Measurements from ENCODE around the gene EVA1C. TPM values are rescaled to one million over a fixed set of nuclear protein-coding genes. Genes with fewer than 3 reads are reported as not detected.

EVA1C gene
- polyA plus RNA-seq, 1 experiment, result 5.7 TPM

DNA sequence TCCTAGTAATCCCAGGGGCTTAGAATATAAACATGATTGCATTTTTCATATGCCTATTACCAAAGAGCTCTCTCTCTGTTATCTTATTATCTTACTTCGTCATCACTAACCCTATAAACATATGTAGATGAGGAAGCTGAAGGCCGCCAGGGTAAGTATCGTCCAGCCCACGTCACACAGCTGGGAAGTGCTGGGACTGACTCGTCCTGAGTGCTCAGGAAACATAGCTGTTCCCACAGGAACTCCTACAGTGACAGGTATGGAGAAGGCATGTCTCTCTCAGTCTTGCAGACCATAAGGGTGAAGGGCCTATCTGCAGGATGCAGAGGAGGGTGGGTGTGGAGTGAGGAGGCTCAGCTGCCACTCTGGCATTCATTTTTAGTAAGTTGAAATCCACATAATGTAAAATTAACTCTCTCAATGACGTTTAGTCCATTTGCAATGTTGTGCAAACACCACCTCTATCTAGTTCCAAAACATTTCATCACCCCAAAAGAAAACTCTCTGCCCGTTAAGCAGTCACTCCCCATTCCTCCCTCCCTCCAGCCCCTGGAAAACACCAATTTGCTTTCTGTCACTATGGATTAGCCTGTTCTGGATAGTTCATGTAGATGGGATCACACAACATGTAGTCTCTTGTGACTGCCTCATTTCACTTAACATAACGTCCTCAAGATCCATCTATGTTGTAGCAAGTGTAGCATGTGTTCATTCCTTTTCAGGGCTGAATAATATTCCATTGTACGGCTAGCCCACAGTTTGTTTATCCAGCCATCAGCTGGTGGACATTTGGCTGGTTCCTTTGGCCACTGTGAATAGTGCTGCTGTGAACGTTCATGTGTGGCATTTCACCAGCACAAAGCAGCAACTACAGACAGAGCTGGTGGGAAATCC, 104.5 kb downstream of the EVA1C start:
- TF ChIP-seq, protein P1, sequence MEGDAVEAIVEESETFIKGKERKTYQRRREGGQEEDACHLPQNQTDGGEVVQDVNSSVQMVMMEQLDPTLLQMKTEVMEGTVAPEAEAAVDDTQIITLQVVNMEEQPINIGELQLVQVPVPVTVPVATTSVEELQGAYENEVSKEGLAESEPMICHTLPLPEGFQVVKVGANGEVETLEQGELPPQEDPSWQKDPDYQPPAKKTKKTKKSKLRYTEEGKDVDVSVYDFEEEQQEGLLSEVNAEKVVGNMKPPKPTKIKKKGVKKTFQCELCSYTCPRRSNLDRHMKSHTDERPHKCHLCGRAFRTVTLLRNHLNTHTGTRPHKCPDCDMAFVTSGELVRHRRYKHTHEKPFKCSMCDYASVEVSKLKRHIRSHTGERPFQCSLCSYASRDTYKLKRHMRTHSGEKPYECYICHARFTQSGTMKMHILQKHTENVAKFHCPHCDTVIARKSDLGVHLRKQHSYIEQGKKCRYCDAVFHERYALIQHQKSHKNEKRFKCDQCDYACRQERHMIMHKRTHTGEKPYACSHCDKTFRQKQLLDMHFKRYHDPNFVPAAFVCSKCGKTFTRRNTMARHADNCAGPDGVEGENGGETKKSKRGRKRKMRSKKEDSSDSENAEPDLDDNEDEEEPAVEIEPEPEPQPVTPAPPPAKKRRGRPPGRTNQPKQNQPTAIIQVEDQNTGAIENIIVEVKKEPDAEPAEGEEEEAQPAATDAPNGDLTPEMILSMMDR (IDR thresholded peaks at IDR 0.05; ENCODE audit: low read depth, low read length), result no peak

GRCh38 chr21:32519945-32520874, 107.7 kb downstream of the EVA1C start:
- H3K27me3 ChIP-seq (ENCODE audit: control insufficient read depth, insufficient read depth, low read length), result no peaks in the 10 kb centered on the region
- no peak for DNase-seq (ENCODE audit: low read depth, low spot score)
- ChIA-PET CTCF (interaction anchor here (0.8 to 1.3 kb wide), 3 partner anchors 49 to 150 kb away, joined by 3 read pairs; no protein-coding TSS in a partner anchor), POLR2A (no interaction called here)
- H3K4me3 ChIP-seq (ENCODE audit: low read depth, low read length), result no peak overlapping the region
- TF ChIP-seq, protein P1 (IDR thresholded peaks at IDR 0.05; ENCODE audit: low read depth, low read length), result no peak
- H3K9me3 ChIP-seq (ENCODE audit: control insufficient read depth, insufficient read depth, low read length), result peaks cover 11% of the 10 kb centered on the region; the same call in 1 of the 2 replicates
- H3K27ac ChIP-seq (ENCODE audit: low read depth, low read length), result peak overlapping the region; percentile 94

More for the DNA sequence above, 104.5 kb downstream of the EVA1C start:
- Histone ChIP-seq H3K4me3 (ENCODE audit: low read depth, low read length) (no peak overlapping the region), H3K27ac (ENCODE audit: low read depth, low read length) (peak overlapping the region; percentile 99), H3K27me3 (ENCODE audit: control insufficient read depth, insufficient read depth, low read length) (no peaks in the 10 kb centered on the region), H3K9me3 (ENCODE audit: control insufficient read depth, insufficient read depth, low read length) (peaks cover 11% of the 10 kb centered on the region; the same call in 1 of the 2 replicates)
- peak; percentile 98 for DNase-seq (ENCODE audit: low read depth, low spot score)
- ChIA-PET POLR2A (interaction anchor here (1.0 to 1.3 kb wide), 4 partner anchors 22 to 145 kb away, joined by 4 to 5 read pairs (median 5); partner anchors contain the start of gene EVA1C), CTCF (interaction anchor here (0.6 to 1.3 kb wide), 8 partner anchors 11 to 115 kb away, joined by 3 to 14 read pairs (median 3); no protein-coding TSS in a partner anchor)

GRCh38 chr21:32520875-32521735, 108.6 kb downstream of the EVA1C start:
- POLR2A ChIA-PET, result no interaction called here
- peak overlapping the region; percentile 94 for H3K27ac ChIP-seq (ENCODE audit: low read depth, low read length)
- CTCF ChIA-PET, result interaction anchor here (0.8 to 1.3 kb wide), 3 partner anchors 48 to 150 kb away, joined by 3 read pairs; no protein-coding TSS in a partner anchor

DNA sequence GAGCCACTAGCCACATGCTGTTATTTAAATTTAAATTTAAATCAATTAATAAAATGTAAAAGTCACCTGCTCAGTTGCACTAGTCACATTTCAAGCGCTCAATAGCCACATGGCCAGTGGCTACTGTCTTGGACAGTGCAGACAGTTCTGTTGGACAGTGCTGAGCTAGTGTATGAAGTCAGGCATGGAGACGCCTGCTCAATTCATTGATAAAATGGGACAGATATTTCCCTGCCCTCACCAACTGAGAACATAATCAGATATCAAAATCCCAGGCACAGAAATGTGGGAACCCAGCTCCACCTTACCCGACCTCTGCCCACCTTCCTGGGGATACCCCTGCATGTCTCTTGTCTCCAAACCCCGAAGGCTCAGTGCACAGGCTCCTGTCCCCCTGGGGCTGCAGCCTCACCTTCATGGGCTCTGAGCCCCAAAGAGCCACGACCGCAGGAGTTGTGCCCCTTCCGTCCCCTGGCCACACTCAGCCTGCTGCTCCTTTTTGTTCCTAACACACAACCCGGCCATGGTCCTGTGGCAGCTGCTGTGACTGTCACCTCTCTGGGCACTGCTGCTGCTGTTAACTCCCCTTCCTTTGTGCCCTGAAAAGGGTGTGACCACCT, 109.3 kb downstream of the EVA1C start:
- CTCF ChIA-PET, result interaction anchor here (0.6 to 1.3 kb wide), 3 partner anchors 56 to 151 kb away, joined by 3 read pairs; no protein-coding TSS in a partner anchor
- Histone ChIP-seq H3K4me3 (ENCODE audit: low read depth, low read length) (no peak overlapping the region), H3K9me3 (ENCODE audit: control insufficient read depth, insufficient read depth, low read length) (peaks cover 11% of the 10 kb centered on the region; the same call in 1 of the 2 replicates), H3K27ac (ENCODE audit: low read depth, low read length) (peak overlapping the region; percentile 94), H3K27me3 (ENCODE audit: control insufficient read depth, insufficient read depth, low read length) (no peaks in the 10 kb centered on the region)
- POLR2A ChIA-PET, result no interaction called here
- TF ChIP-seq, protein P1 (IDR thresholded peaks at IDR 0.05; ENCODE audit: low read depth, low read length), result no peak
- no peak for DNase-seq (ENCODE audit: low read depth, low spot score)

More at GRCh38 chr21:32520875-32521735, 108.6 kb downstream of the EVA1C start:
- Histone ChIP-seq H3K9me3 (ENCODE audit: control insufficient read depth, insufficient read depth, low read length) (peaks cover 11% of the 10 kb centered on the region; the same call in 1 of the 2 replicates), H3K4me3 (ENCODE audit: low read depth, low read length) (peak overlapping the region; percentile 15; the same call in 1 of the 2 replicates), H3K27me3 (ENCODE audit: control insufficient read depth, insufficient read depth, low read length) (no peaks in the 10 kb centered on the region)
- peak; percentile 91 for DNase-seq (ENCODE audit: low read depth, low spot score)
- TF ChIP-seq, protein P1 (IDR thresholded peaks at IDR 0.05; ENCODE audit: low read depth, low read length), result no peak
